PC-3 (cell line): ENCODE measurements around the gene BRIP1. TPM values are rescaled to one million over a fixed set of nuclear protein-coding genes. Genes with fewer than 3 reads are reported as not detected.

Experiments
- ATAC-seq: fragments of 200-7000 bp; cut with Tn5 transposase; 2 replicates; pipeline ENCODE4 v1.9.1; 2020; ENCODE audit warnings: mild to moderate bottlenecking, moderate library complexity
- BruUV-seq: library from RNA; stranded (reverse); fragments of 400-500 nt; replicated peaks from 2 replicates; lab custom pipeline; 2021; lab: Mats Ljungman, UMichigan
- CTCF ChIA-PET: fragments of 300-600 bp; sonication (Branson Sonifier 250); formaldehyde crosslinking; loops from one replicate; lab custom pipeline; 2022; ENCODE audit warnings: antibody characterized with exemption; lab: Charles Lee
- POLR2A ChIA-PET: fragments of 300-600 bp; sonication (Branson Sonifier 250); formaldehyde crosslinking; loops from one replicate; lab custom pipeline; 2022; ENCODE audit warnings: antibody characterized with exemption; ENCODE audit not compliant: unreplicated experiment; lab: Charles Lee
- DNase-seq: peaks from one replicate; pipeline ENCODE4 v3.0.0-alpha.2; 2015
- H2AFZ ChIP-seq: fragments of 300-600 bp; sonication (generic); 2 replicates; pipeline ENCODE4 v1.6.0; 2016; ENCODE audit warnings: antibody characterized with exemption, low read length
- H3F3A ChIP-seq: fragments of 300-600 bp; sonication (generic); one replicate; pipeline ENCODE4 v1.6.0; 2017; ENCODE audit warnings: antibody characterized with exemption, low read length, control low read depth, mild to moderate bottlenecking; ENCODE audit not compliant: unreplicated experiment
- H3K27ac ChIP-seq: fragments of 300-600 bp; sonication (generic); 2 replicates; pipeline ENCODE4 v1.5.1; 2016; ENCODE audit warnings: mild to moderate bottlenecking, low read length
- H3K27me3 ChIP-seq: fragments of 300-600 bp; sonication (generic); 2 replicates; pipeline ENCODE4 v1.6.1; 2016; ENCODE audit warnings: low read length, mixed read lengths
- H3K36me3 ChIP-seq: fragments of 300-600 bp; sonication (generic); 2 replicates; pipeline ENCODE4 v1.6.1; 2016; ENCODE audit warnings: low read depth, mixed run types, low read length, mixed read lengths
- H3K4me1 ChIP-seq: fragments of 300-600 bp; sonication (generic); 2 replicates; pipeline ENCODE4 v1.5.1; 2016; ENCODE audit warnings: low read length; ENCODE audit not compliant: insufficient read depth
- H3K4me2 ChIP-seq: fragments of 300-600 bp; sonication (generic); 2 replicates; pipeline ENCODE4 v1.6.0; 2016; ENCODE audit warnings: low read length
- H3K4me3 ChIP-seq: fragments of 300-600 bp; sonication (generic); 2 replicates; pipeline ENCODE4 v1.5.1; 2016; ENCODE audit warnings: mild to moderate bottlenecking, low read length, mixed read lengths
- H3K79me2 ChIP-seq: fragments of 300-600 bp; sonication (generic); 2 replicates; pipeline ENCODE4 v1.6.1; 2017; ENCODE audit warnings: low read length, mixed read lengths
- H3K9ac ChIP-seq: fragments of 300-600 bp; sonication (generic); 2 replicates; pipeline ENCODE4 v1.6.0; 2016; ENCODE audit warnings: mild to moderate bottlenecking, low read length
- H3K9me2 ChIP-seq: fragments of 300-600 bp; sonication (generic); replicated peaks from 2 replicates; pipeline ENCODE4 v1.6.1; 2016; ENCODE audit warnings: mixed run types, low read length, mixed read lengths
- H3K9me3 ChIP-seq: fragments of 300-600 bp; sonication (generic); 2 replicates; pipeline ENCODE4 v1.6.1; 2016; ENCODE audit warnings: low read length, mixed read lengths
- H4K20me1 ChIP-seq: fragments of 300-600 bp; sonication (generic); 2 replicates; pipeline ENCODE4 v1.6.1; 2016; ENCODE audit warnings: low read length, mixed read lengths
- EZH2 ChIP-seq: fragments of 300-600 bp; sonication (generic); IDR thresholded peaks from one replicate; pipeline ENCODE4 v1.6.1; 2017; ENCODE audit warnings: antibody characterized with exemption, mild to moderate bottlenecking, low read length; ENCODE audit not compliant: unreplicated experiment
- EZH2phosphoT487 ChIP-seq: fragments of 300-600 bp; sonication (generic); IDR thresholded peaks from 2 replicates; pipeline ENCODE4 v1.6.1; 2018; ENCODE audit warnings: mild to moderate bottlenecking, antibody characterized with exemption, low read length, borderline replicate concordance
- intact Hi-C: fragments of 100-400 bp; cut with micrococcal nuclease; formaldehyde crosslinking; loops from 2 replicates; pipeline ENCODE4 v1.9.0; 2023
- total RNA-seq: library from RNA; depleted of rRNA; stranded (reverse); fragments of >200 nt; gene quantifications from 2 replicates; pipeline ENCODE4 v1.2.3, GENCODE V29; 2014
- TF ChIP-seq, protein P1 (sequence below): fragments of 300-600 bp; sonication (generic); conservative IDR thresholded peaks from 2 replicates; pipeline ENCODE4 v1.5.1; 2017; ENCODE audit warnings: antibody characterized with exemption, low read depth, mild to moderate bottlenecking, low read length

BRIP1 gene
- total RNA-seq, 1 experiment from 2014 or later: 21.1 TPM

DNA sequence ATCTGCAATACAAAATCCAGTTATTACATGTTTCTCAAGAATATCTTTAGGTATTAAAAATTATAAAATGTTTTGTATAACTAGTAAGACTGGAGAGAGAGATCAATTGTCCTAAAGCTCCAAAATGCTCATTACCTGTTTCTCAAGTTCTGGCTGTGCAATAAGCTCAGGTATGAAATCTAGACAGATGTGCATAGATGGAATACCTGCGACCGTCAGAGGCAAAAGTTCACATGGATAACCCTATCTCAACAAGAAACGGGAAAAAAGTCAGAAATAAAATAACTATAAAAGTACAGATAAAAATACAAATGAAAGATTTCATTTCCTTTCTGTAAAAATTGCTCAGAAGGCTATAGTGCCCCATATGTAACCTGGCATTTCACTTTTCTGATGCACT, 5.8 kb upstream of the BRIP1 start:
- H3K4me2 ChIP-seq: no peak overlapping the region
- H4K20me1 ChIP-seq: no peaks in the 10 kb centered on the region
- no peak overlapping the region for H3K27ac ChIP-seq
- intact Hi-C loops: no loop called here
- TF ChIP-seq EZH2phosphoT487 (no peak), EZH2 (no peak)
- TF ChIP-seq, protein P1, sequence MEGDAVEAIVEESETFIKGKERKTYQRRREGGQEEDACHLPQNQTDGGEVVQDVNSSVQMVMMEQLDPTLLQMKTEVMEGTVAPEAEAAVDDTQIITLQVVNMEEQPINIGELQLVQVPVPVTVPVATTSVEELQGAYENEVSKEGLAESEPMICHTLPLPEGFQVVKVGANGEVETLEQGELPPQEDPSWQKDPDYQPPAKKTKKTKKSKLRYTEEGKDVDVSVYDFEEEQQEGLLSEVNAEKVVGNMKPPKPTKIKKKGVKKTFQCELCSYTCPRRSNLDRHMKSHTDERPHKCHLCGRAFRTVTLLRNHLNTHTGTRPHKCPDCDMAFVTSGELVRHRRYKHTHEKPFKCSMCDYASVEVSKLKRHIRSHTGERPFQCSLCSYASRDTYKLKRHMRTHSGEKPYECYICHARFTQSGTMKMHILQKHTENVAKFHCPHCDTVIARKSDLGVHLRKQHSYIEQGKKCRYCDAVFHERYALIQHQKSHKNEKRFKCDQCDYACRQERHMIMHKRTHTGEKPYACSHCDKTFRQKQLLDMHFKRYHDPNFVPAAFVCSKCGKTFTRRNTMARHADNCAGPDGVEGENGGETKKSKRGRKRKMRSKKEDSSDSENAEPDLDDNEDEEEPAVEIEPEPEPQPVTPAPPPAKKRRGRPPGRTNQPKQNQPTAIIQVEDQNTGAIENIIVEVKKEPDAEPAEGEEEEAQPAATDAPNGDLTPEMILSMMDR: no peak
- H2AFZ ChIP-seq: no peak overlapping the region
- no peaks in the 10 kb centered on the region for H3K79me2 ChIP-seq
- DNase-seq (no peak), ATAC-seq (no peak)
- ChIA-PET CTCF (no interaction called here), POLR2A (no interaction called here)
- H3K4me1 ChIP-seq: peaks cover 4% of the 10 kb centered on the region
- H3K4me3 ChIP-seq: no peak overlapping the region
- no peak overlapping the region for H3K9ac ChIP-seq
- peaks cover 28% of the 10 kb centered on the region for H3K36me3 ChIP-seq
- H3K27me3 ChIP-seq: no peaks in the 10 kb centered on the region
- no TSS peak for BruUV-seq
- H3K9me2 ChIP-seq: no peaks in the 10 kb centered on the region
- H3K9me3 ChIP-seq: no peaks in the 10 kb centered on the region
- H3F3A ChIP-seq: no peaks in the 10 kb centered on the region

DNA sequence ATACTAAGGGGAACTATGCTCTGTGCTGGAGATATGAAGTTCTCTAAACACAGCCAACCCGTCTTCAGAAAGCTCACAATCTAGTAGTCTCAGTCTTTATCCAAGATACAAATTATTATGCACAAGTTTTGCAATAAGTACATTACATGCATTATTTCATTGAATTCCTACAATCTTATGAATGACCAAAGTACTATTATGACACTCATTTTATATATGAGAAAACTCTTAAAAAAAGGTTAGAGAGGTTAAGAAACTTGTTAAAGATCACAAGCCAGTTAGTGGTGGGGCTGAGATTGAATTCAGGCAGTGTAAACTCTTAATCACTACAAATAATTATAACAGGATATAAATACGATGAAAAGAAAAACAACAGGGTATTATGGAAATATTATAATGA, 4.7 kb upstream of the BRIP1 start:
- no peak for DNase-seq
- ChIA-PET CTCF (no interaction called here), POLR2A (no interaction called here)
- H3K9me3 ChIP-seq: no peaks in the 10 kb centered on the region
- intact Hi-C loops: no loop called here
- no peak overlapping the region for H3K4me2 ChIP-seq
- H3K36me3 ChIP-seq: peaks cover 27% of the 10 kb centered on the region
- H3K4me1 ChIP-seq: peaks cover 7% of the 10 kb centered on the region
- H4K20me1 ChIP-seq: no peaks in the 10 kb centered on the region
- H3K79me2 ChIP-seq: peaks cover 2% of the 10 kb centered on the region
- BruUV-seq: no TSS peak
- H2AFZ ChIP-seq: no peak overlapping the region
- no peak overlapping the region for H3K27ac ChIP-seq
- H3K9me2 ChIP-seq: no peaks in the 10 kb centered on the region
- ATAC-seq: no peak
- no peaks in the 10 kb centered on the region for H3F3A ChIP-seq
- no peaks in the 10 kb centered on the region for H3K27me3 ChIP-seq
- TF ChIP-seq EZH2 (no peak), EZH2phosphoT487 (no peak)
- TF ChIP-seq, protein P1: no peak
- H3K9ac ChIP-seq: no peak overlapping the region
- H3K4me3 ChIP-seq: no peak overlapping the region

DNA sequence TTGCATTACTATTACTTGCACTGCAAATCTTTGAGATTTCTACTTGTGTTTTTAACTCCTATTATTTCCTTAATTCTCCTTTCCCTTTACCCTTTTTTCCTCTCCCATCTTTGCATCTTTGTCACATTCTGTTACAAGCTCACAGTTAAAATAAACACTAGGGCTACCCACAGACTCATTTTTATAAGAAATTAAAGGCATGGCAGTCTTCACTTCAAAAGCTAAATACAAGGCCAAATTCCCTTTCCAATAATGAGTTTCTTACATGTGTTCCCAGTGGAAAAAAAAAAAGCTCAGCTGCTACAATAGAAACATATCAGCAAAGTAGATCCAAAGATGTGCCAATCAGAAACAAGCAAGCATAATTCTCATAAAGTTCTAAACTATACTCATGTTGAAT, 3.7 kb upstream of the BRIP1 start:
- Histone ChIP-seq H3K36me3 (peaks cover 27% of the 10 kb centered on the region), H3K9me2 (no peaks in the 10 kb centered on the region), H3K4me2 (no peak overlapping the region), H3K9ac (no peak overlapping the region), H2AFZ (no peak overlapping the region), H3K79me2 (peaks cover 12% of the 10 kb centered on the region), H3K9me3 (no peaks in the 10 kb centered on the region), H3K4me1 (peaks cover 12% of the 10 kb centered on the region), H3K27ac (no peak overlapping the region), H3F3A (no peaks in the 10 kb centered on the region), H4K20me1 (no peaks in the 10 kb centered on the region), H3K27me3 (no peaks in the 10 kb centered on the region), H3K4me3 (no peak overlapping the region)
- TF ChIP-seq EZH2phosphoT487: no peak
- TF ChIP-seq EZH2: no peak
- TF ChIP-seq, protein P1: no peak
- ChIA-PET CTCF (interaction anchor here (0.5 kb wide), 1 partner anchor 12 kb away, joined by 4 read pairs; no protein-coding TSS in a partner anchor), POLR2A (no interaction called here)
- DNase-seq (no peak), ATAC-seq (no peak)
- intact Hi-C loops: no loop called here
- no TSS peak for BruUV-seq
